B cell (primary cell): ENCODE data around the gene ADAM17.

ENCODE experiments used
- EZH2 ChIP-seq: IDR thresholded peaks from 2 replicates; pipeline ENCODE4 v1.6.1; 2012; ENCODE audit warnings: borderline replicate concordance, low read depth, mild to moderate bottlenecking, moderate library complexity, low read length; ENCODE audit not compliant: insufficient read depth, poor library complexity, severe bottlenecking
- TF ChIP-seq, protein P1 (sequence below): fragments of 200-600 bp; IDR thresholded peaks from one replicate; pipeline ENCODE4 v1.8.0; 2022; ENCODE audit warnings: antibody characterized with exemption, mild to moderate bottlenecking

DNA sequence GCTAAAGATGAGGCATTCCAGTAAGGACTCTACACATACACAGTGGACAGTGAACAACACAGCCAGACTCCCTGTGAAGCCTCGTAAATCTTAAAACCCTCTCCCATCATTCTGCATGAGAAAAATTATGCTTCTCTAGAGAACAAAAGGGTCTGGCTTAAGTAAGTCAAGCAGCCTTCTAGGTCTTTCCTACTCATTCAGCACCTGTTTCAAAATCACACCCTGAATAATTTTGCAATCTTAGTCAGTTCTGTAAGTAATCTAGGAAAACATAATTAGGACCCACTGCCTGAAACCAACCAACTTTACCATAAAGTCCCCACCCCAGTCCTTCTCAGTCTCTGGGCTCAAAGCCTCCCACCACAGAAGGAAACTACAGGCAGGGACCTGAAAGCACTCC is 61.5 kb downstream of the ADAM17 start:
- TF ChIP-seq, protein P1, sequence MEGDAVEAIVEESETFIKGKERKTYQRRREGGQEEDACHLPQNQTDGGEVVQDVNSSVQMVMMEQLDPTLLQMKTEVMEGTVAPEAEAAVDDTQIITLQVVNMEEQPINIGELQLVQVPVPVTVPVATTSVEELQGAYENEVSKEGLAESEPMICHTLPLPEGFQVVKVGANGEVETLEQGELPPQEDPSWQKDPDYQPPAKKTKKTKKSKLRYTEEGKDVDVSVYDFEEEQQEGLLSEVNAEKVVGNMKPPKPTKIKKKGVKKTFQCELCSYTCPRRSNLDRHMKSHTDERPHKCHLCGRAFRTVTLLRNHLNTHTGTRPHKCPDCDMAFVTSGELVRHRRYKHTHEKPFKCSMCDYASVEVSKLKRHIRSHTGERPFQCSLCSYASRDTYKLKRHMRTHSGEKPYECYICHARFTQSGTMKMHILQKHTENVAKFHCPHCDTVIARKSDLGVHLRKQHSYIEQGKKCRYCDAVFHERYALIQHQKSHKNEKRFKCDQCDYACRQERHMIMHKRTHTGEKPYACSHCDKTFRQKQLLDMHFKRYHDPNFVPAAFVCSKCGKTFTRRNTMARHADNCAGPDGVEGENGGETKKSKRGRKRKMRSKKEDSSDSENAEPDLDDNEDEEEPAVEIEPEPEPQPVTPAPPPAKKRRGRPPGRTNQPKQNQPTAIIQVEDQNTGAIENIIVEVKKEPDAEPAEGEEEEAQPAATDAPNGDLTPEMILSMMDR, result no peak
- TF ChIP-seq EZH2, result no peak
